CD14-positive monocyte (primary cell): ENCODE measurements around the gene PCNT. TPM values are rescaled to one million over a fixed set of nuclear protein-coding genes. Genes with fewer than 3 reads are reported as not detected.
A peak's percentile ranks its signal among the peaks of the same experiment; 100 is the strongest.

Experiments used
- DNase-seq, 3 donors: peaks; one replicate each; pipeline ENCODE4 v3.0.0-alpha.2; 2011 to 2022
- H2AFZ ChIP-seq: 2 replicates; pipeline ENCODE4 v1.6.0; 2012; ENCODE audit warnings: mild to moderate bottlenecking, low read depth, low read length, inconsistent platforms; ENCODE audit not compliant: insufficient read depth, poor library complexity, severe bottlenecking
- H3K27ac ChIP-seq, 2 donors: 1 replicate in 1 of 2; 2 replicates in 1 of 2; pipeline ENCODE4 v1.5.1; 2012 to 2013; ENCODE audit warnings: low read length in 2 of 2, control low read depth in 1 of 2, inconsistent platforms in 1 of 2, low read depth in 1 of 2, mild to moderate bottlenecking in 1 of 2
- H3K27me3 ChIP-seq, 2 donors: one replicate each; pipeline versions ENCODE4 v1.6.0 to v1.6.1; 2011 to 2013; ENCODE audit warnings: low read length in 2 of 2; ENCODE audit not compliant: control insufficient read depth in 2 of 2, insufficient read depth in 2 of 2
- H3K36me3 ChIP-seq, 2 donors: replicated peaks in 1 of 2; 1 replicate in 1 of 2; 2 replicates in 1 of 2; pipeline versions ENCODE4 v1.5.1 to v1.6.1; 2012 to 2013; ENCODE audit warnings: low read length in 2 of 2, control low read depth in 1 of 2, inconsistent platforms in 1 of 2, mild to moderate bottlenecking in 1 of 2; ENCODE audit not compliant: insufficient read depth in 2 of 2, control insufficient read depth in 1 of 2
- H3K4me1 ChIP-seq, 2 donors: 1 replicate in 1 of 2; 2 replicates in 1 of 2; pipeline versions ENCODE4 v1.5.1 to v1.6.1; 2012 to 2013; ENCODE audit warnings: low read length in 2 of 2, control low read depth in 1 of 2, inconsistent platforms in 1 of 2, mild to moderate bottlenecking in 1 of 2, moderate library complexity in 1 of 2; ENCODE audit not compliant: insufficient read depth in 2 of 2, control insufficient read depth in 1 of 2
- H3K4me2 ChIP-seq: replicated peaks from 2 replicates; pipeline ENCODE3; 2012; ENCODE audit warnings: low read length, moderate library complexity, mild to moderate bottlenecking; ENCODE audit not compliant: poor library complexity, severe bottlenecking; ENCODE audit errors: extremely low read depth
- H3K4me3 ChIP-seq, 3 experiments: fragments of 200-600 bp in 1 of 3; sonication (generic) in 1 of 3; replicated peaks in 1 of 3; 1 replicate in 2 of 3; 2 replicates in 1 of 3; pipeline ENCODE4 v1.5.1; 2011 to 2013; ENCODE audit warnings: low read length in 3 of 3, mild to moderate bottlenecking in 3 of 3, control low read depth in 2 of 3, low read depth in 2 of 3, inconsistent platforms in 1 of 3, moderate library complexity in 1 of 3
- H3K79me2 ChIP-seq: 2 replicates; pipeline ENCODE4 v1.6.0; 2012; ENCODE audit warnings: mild to moderate bottlenecking, control low read depth, inconsistent platforms, low read length, moderate library complexity; ENCODE audit not compliant: insufficient read depth
- H3K9ac ChIP-seq: 2 replicates; pipeline ENCODE4 v1.6.0; 2017; ENCODE audit warnings: low read length, mild to moderate bottlenecking; ENCODE audit not compliant: insufficient read depth, poor library complexity, severe bottlenecking
- H3K9me3 ChIP-seq, 2 donors: replicated peaks in 1 of 2; 1 replicate in 1 of 2; 2 replicates in 1 of 2; pipeline versions ENCODE4 v1.5.1 to v1.6.1; 2012 to 2013; ENCODE audit warnings: low read length in 2 of 2, control low read depth in 1 of 2; ENCODE audit not compliant: control insufficient read depth in 1 of 2, insufficient read depth in 1 of 2
- H4K20me1 ChIP-seq: 2 replicates; pipeline ENCODE4 v1.6.0; 2012; ENCODE audit warnings: mild to moderate bottlenecking, low read length, control low read depth, moderate library complexity; ENCODE audit not compliant: insufficient read depth
- H3K27ac Mint-ChIP-seq, 7 donors: one replicate each; pipeline ENCODE4 v1.8.0; 2020; ENCODE audit warnings: mild to moderate bottlenecking in 7 of 7, mixed read lengths in 7 of 7, moderate library complexity in 6 of 7, inconsistent platforms in 2 of 7
- H3K27me3 Mint-ChIP-seq, 3 donors: one replicate each; pipeline ENCODE4 v1.8.0; 2021 to 2022; ENCODE audit warnings: low read depth in 3 of 3, mild to moderate bottlenecking in 3 of 3, mixed read lengths in 3 of 3, moderate library complexity in 3 of 3, inconsistent platforms in 1 of 3
- H3K36me3 Mint-ChIP-seq, 2 donors: one replicate each; pipeline ENCODE4 v1.8.0; 2020; ENCODE audit warnings: mixed read lengths in 2 of 2, inconsistent platforms in 1 of 2, mild to moderate bottlenecking in 1 of 2
- H3K4me1 Mint-ChIP-seq: one replicate; pipeline ENCODE4 v1.8.0; 2020; ENCODE audit warnings: mild to moderate bottlenecking, mixed read lengths
- H3K4me3 Mint-ChIP-seq, 2 donors: one replicate each; pipeline ENCODE4 v1.8.0; 2020; ENCODE audit warnings: mild to moderate bottlenecking in 2 of 2, mixed read lengths in 2 of 2, moderate library complexity in 1 of 2
- H3K9me3 Mint-ChIP-seq, 7 donors: one replicate each; pipeline ENCODE4 v1.8.0; 2020 to 2022; ENCODE audit warnings: mixed read lengths in 7 of 7, mild to moderate bottlenecking in 6 of 7, moderate library complexity in 6 of 7, inconsistent platforms in 2 of 7
- CTCF ChIP-seq: fragments of 200-600 bp; IDR thresholded peaks from one replicate; pipeline ENCODE4 v1.8.0; 2022; ENCODE audit warnings: antibody characterized with exemption, mild to moderate bottlenecking
- WGBS: methylation state at CpG from one replicate; pipeline ENCODE4 v1.1.5; 2013; ENCODE audit warnings: missing lambda C conversion rate; ENCODE audit not compliant: insufficient coverage; 5-methylcytosine and 5-hydroxymethylcytosine counted together
- intact Hi-C, 2 donors: fragments of 100-400 bp; cut with micrococcal nuclease; formaldehyde crosslinking; loops; one replicate each; pipeline versions ENCODE4 v1.15.0 to v1.15.1; 2023
- polyA plus RNA-seq, 3 donors: library from polyadenylated mRNA; depleted of rRNA in 1 of 3; unstranded in 2 of 3; stranded (reverse) in 1 of 3; fragments of 300-500 nt in 2 of 3; fragments of >200 nt in 1 of 3; fragmentation: Illumina TruSeq in 2 of 3; gene quantifications; 1 replicate in 2 of 3; 2 replicates in 1 of 3; pipeline ENCODE4 v1.2.3, GENCODE V29; 2012 to 2021

Gene PCNT
- polyA plus RNA-seq, 3 donors = 4.2 to 16.3 (median 5.1) TPM

- Mint-ChIP-seq H3K4me1 (peaks cover 14% of the 10 kb centered on the region), H3K4me3 (no peak overlapping the region), H3K27ac (peak overlapping the region in 2 of 7 donors; percentile 8 to 41)
These were observed 106.1 kb downstream of the PCNT start for GRCh38 chr21:46429754-46430681.

More at GRCh38 chr21:46429754-46430681, 106.1 kb downstream of the PCNT start:
- no peak overlapping the region for H3K9ac ChIP-seq
- peaks cover 45 to 82% of the 10 kb centered on the region in 2 donors for H3K36me3 ChIP-seq
- H3K79me2 ChIP-seq = peaks cover 5% of the 10 kb centered on the region
- H3K4me3 ChIP-seq = no peak overlapping the region
- no peak overlapping the region for H3K4me2 ChIP-seq
- Mint-ChIP-seq H3K9me3 (peaks cover 0 to 2% (median 0%) of the 10 kb centered on the region in 7 donors), H3K27me3 (peaks cover 0 to 5% (median 1%) of the 10 kb centered on the region in 3 donors), H3K36me3 (peaks cover 56 to 80% of the 10 kb centered on the region in 2 donors)
- intact Hi-C loops = no loop called here
- peaks cover 15 to 16% of the 10 kb centered on the region in 2 donors for H3K4me1 ChIP-seq
- WGBS = 95% methylated on average over 25 of the region's 31 CpGs
- no peak overlapping the region for H2AFZ ChIP-seq
- TF ChIP-seq CTCF = no peak
- H3K27me3 ChIP-seq = no peaks in the 10 kb centered on the region
- H3K9me3 ChIP-seq = no peaks in the 10 kb centered on the region
- no peak for DNase-seq
- no peaks in the 10 kb centered on the region for H4K20me1 ChIP-seq
- H3K27ac ChIP-seq = no peak overlapping the region
